22Rv1 (cell line): ENCODE results near the gene REPS2.

ENCODE experiments used
- CTCF ChIP-seq: fragments of 450-650 bp; IDR thresholded peaks from 2 replicates; pipeline ENCODE4 v1.5.1; 2017; ENCODE audit warnings: mild to moderate bottlenecking
- ZFX ChIP-seq: fragments of 450-650 bp; IDR thresholded peaks from 2 replicates; pipeline ENCODE4 v1.6.1; 2017; ENCODE audit warnings: antibody characterized with exemption, borderline replicate concordance

DNA sequence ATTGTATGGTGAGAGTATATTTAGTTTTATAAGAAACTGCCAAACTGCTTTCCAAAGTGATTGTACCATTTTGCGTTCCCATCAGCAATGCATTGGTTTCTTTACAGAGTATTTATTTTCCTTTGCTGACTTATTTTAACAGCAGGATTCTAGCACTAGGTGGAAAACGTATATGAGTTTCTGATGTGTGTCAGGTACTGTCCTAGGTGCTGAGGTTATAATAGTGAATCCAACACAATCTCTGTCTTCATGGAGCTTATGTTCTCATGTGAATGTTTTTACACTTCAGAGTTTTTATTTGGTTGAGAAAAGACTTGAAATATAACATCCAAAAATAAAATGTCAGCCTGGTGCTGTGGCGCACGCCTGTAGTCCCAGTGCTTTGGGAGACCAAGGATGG lies 4.0 kb downstream of the REPS2 start:
- TF ChIP-seq CTCF (no peak), ZFX (no peak)
